ENCODE measurements around the gene GCDH.

GCDH gene

GRCh38 chr19:12930002-12930645, 39.2 kb downstream of the GCDH start:
- Histone ChIP-seq H3K4me1 (ENCODE audit: control insufficient read depth, low read length) (peaks cover 21% of the 10 kb centered on the region), H4K20me1 (ENCODE audit: control insufficient read depth, insufficient read depth, low read depth, low read length) (no peaks in the 10 kb centered on the region), H3K79me2 (ENCODE audit: control insufficient read depth, low read length) (peaks cover 49% of the 10 kb centered on the region), H3K4me2 (ENCODE audit: low read length) (no peak overlapping the region), H3K27me3 (ENCODE audit: control insufficient read depth, low read length) (no peaks in the 10 kb centered on the region), H3K9me2 (replicated peaks; ENCODE audit: control insufficient read depth, low read length) (no peaks in the 10 kb centered on the region), H3K27ac (ENCODE audit: low read depth, low read length) (no peak overlapping the region), H3K9me3 (ENCODE audit: control insufficient read depth, insufficient read depth, low read length) (no peaks in the 10 kb centered on the region), H3K4me3 (ENCODE audit: low read length) (no peak overlapping the region), H3F3A (ENCODE audit: control insufficient read depth, insufficient read depth) (no peaks in the 10 kb centered on the region), H3K36me3 (ENCODE audit: control insufficient read depth, low read length) (peaks cover 65% of the 10 kb centered on the region)
- TF ChIP-seq EZH2phosphoT487 (IDR thresholded peaks at IDR 0.05; ENCODE audit: borderline replicate concordance, low read length) (no peak), CTCF (IDR thresholded peaks at IDR 0.05; ENCODE audit: low read depth, low read length, poor library complexity, severe bottlenecking) (peak; percentile 22)

DNA sequence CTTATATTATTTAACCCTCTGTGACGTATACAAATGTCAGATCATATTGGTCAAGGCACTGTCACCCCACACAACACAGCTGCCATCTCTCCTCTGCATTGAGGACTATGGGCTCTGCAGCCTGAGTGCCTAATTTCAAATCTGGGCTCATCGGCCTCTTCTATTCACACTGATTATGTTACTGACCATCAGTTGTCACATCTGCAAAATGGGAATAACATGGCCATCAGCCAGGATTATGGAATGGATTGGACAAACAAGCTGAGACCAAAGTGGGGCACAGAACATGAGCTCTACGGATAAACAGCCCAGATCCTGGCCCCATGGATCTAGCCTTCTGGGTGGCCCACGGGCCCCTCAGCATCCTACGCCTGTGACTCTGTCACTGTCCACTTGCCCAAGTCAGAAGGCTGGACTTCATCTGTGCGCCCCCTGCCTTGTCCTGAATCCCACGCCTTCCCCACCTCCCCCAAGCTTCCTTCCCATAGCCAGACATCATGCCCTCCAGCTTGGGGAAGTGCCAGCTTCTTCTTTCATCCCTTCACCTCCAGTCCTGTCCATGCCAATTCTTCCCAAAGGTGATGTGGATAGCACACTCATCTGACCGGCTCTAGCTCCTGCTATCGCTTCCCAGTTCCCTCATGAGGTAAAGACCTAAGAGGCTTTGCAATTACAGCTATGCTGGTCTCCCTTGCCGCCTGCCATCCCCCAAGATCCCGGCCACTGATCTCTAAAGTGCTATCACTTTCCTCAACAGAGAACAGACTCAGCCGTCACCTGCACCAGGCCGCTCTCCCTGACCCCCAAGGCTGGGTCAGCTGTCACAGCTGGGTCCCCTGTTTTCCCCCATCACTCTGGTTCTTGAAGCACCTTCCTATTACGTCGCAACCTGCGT, 41.7 kb downstream of the GCDH start:
- peak overlapping the region; percentile 87 for H3K4me2 ChIP-seq (ENCODE audit: low read length)
- H3K4me1 ChIP-seq (ENCODE audit: control insufficient read depth, low read length): peaks cover 37% of the 10 kb centered on the region
- no peaks in the 10 kb centered on the region for H3K9me3 ChIP-seq (ENCODE audit: control insufficient read depth, insufficient read depth, low read length)
- peaks cover 11% of the 10 kb centered on the region for H3F3A ChIP-seq (ENCODE audit: control insufficient read depth, insufficient read depth)
- no peaks in the 10 kb centered on the region for H3K9me2 ChIP-seq (replicated peaks; ENCODE audit: control insufficient read depth, low read length)
- peak overlapping the region; percentile 43 for H3K27ac ChIP-seq (ENCODE audit: low read depth, low read length)
- H3K36me3 ChIP-seq (ENCODE audit: control insufficient read depth, low read length): peaks cover 49% of the 10 kb centered on the region
- peaks cover 49% of the 10 kb centered on the region for H3K79me2 ChIP-seq (ENCODE audit: control insufficient read depth, low read length)
- H3K4me3 ChIP-seq (ENCODE audit: low read length): peak overlapping the region; percentile 96
- H3K27me3 ChIP-seq (ENCODE audit: control insufficient read depth, low read length): no peaks in the 10 kb centered on the region
- TF ChIP-seq CTCF (IDR thresholded peaks at IDR 0.05; ENCODE audit: low read depth, low read length, poor library complexity, severe bottlenecking) (no peak), EZH2phosphoT487 (IDR thresholded peaks at IDR 0.05; ENCODE audit: borderline replicate concordance, low read length) (no peak)
- no peaks in the 10 kb centered on the region for H4K20me1 ChIP-seq (ENCODE audit: control insufficient read depth, insufficient read depth, low read depth, low read length)

- no peaks in the 10 kb centered on the region for H3K9me3 ChIP-seq (ENCODE audit: control insufficient read depth, insufficient read depth, low read length)
- H3K79me2 ChIP-seq (ENCODE audit: control insufficient read depth, low read length): peaks cover 50% of the 10 kb centered on the region
- peaks cover 42% of the 10 kb centered on the region for H3K4me1 ChIP-seq (ENCODE audit: control insufficient read depth, low read length)
- no peaks in the 10 kb centered on the region for H3K27me3 ChIP-seq (ENCODE audit: control insufficient read depth, low read length)
- H3K36me3 ChIP-seq (ENCODE audit: control insufficient read depth, low read length): peaks cover 43% of the 10 kb centered on the region
- H3K9me2 ChIP-seq (replicated peaks; ENCODE audit: control insufficient read depth, low read length): no peaks in the 10 kb centered on the region
- peak within 1 kb of the TSS; percentile 96 for H3K4me3 ChIP-seq (ENCODE audit: low read length)
- H3K4me2 ChIP-seq (ENCODE audit: low read length): peak within 1 kb of the TSS; percentile 87
- H3F3A ChIP-seq (ENCODE audit: control insufficient read depth, insufficient read depth): peaks cover 13% of the 10 kb centered on the region
- TF ChIP-seq CTCF (IDR thresholded peaks at IDR 0.05; ENCODE audit: low read depth, low read length, poor library complexity, severe bottlenecking) (no peak), EZH2phosphoT487 (IDR thresholded peaks at IDR 0.05; ENCODE audit: borderline replicate concordance, low read length) (no peak)
- H3K27ac ChIP-seq (ENCODE audit: low read depth, low read length): peak within 1 kb of the TSS; percentile 43
- no peaks in the 10 kb centered on the region for H4K20me1 ChIP-seq (ENCODE audit: control insufficient read depth, insufficient read depth, low read depth, low read length)
Measured at GRCh38 chr19:12933287-12934072, 42.5 kb downstream of the GCDH start, which contains the start of gene FARSA. FARSA (minus strand) TSS chr19:12933711; CDS start chr19:12933696, 15 bp downstream.
